Activated T-helper 2 cell treated with anti-CD3 and anti-CD28 coated beads, Interferon-gamma antibody, Interleukin-2, Interleukin-4, amounts not matched to agents 10 μg/mL and 5 μg/mL and 100 μg/mL, durations not matched to agents 14 hours and 24 hours and 36 hours (primary cell): ENCODE results near the gene SPHKAP. TPM values are rescaled to one million over a fixed set of nuclear protein-coding genes. Genes with fewer than 3 reads are reported as not detected.
"Not testable (repeated sequence)": the region's sequence is repeated elsewhere in the genome, so short reads cannot be mapped to it uniquely, and the experiment has no call there.

Source experiments
- DNase-seq: peaks from one replicate; pipeline ENCODE4 v3.0.0; 2021; ENCODE audit warnings: low spot score
- H3K27ac Mint-ChIP-seq: one replicate; pipeline ENCODE4 v1.8.0; 2021; ENCODE audit warnings: mixed read lengths
- H3K27me3 Mint-ChIP-seq: one replicate; pipeline ENCODE4 v1.8.0; 2021; ENCODE audit warnings: low read depth, mixed read lengths
- H3K36me3 Mint-ChIP-seq: one replicate; pipeline ENCODE4 v1.8.0; 2021; ENCODE audit warnings: low read depth, mixed read lengths
- H3K4me1 Mint-ChIP-seq: one replicate; pipeline ENCODE4 v1.8.0; 2021; ENCODE audit warnings: low read depth, mixed read lengths
- H3K4me3 Mint-ChIP-seq: one replicate; pipeline ENCODE4 v1.8.0; 2021; ENCODE audit warnings: low read depth, mild to moderate bottlenecking, moderate library complexity, mixed read lengths
- H3K9me3 Mint-ChIP-seq: one replicate; pipeline ENCODE4 v1.8.0; 2021; ENCODE audit warnings: mixed read lengths
- intact Hi-C: fragments of 100-400 bp; cut with micrococcal nuclease; formaldehyde crosslinking; loops from one replicate; pipeline ENCODE4 v1.15.1; 2023
- total RNA-seq: library from RNA; stranded (reverse); gene quantifications from 2 replicates; pipeline ENCODE4 v1.2.3, GENCODE V29; 2022

Gene SPHKAP
- not detected in 2 replicates for total RNA-seq

GRCh38 chr2:228181098-228182019 is at the start of gene SPHKAP:
Gene SPHKAP (minus strand): TSS chr2:228181687. CDS start chr2:228181598, 89 bp downstream.
- Mint-ChIP-seq H3K4me3 (no peak within 1 kb of the TSS), H3K27me3 (peaks cover 7% of the 10 kb centered on the region), H3K4me1 (no peaks in the 10 kb centered on the region), H3K9me3 (peaks cover 10% of the 10 kb centered on the region), H3K27ac (no peak within 1 kb of the TSS), H3K36me3 (no peaks in the 10 kb centered on the region)
- intact Hi-C loops = no loop called here
- DNase-seq = no peak

GRCh38 chr2:228227466-228227865 is 46.0 kb upstream of the SPHKAP start:
- no peak overlapping the region for H3K4me3 Mint-ChIP-seq
- H3K36me3 Mint-ChIP-seq = no peaks in the 10 kb centered on the region
- no peak for DNase-seq
- H3K27ac Mint-ChIP-seq = no peak overlapping the region
- intact Hi-C loops = no loop called here
- H3K27me3 Mint-ChIP-seq = no peaks in the 10 kb centered on the region
- no peaks in the 10 kb centered on the region for H3K4me1 Mint-ChIP-seq
- H3K9me3 Mint-ChIP-seq = peaks cover 7% of the 10 kb centered on the region

- H3K36me3 Mint-ChIP-seq = no peaks in the 10 kb centered on the region
- no peaks in the 10 kb centered on the region for H3K4me1 Mint-ChIP-seq
- intact Hi-C loops = no loop called here
- DNase-seq = no peak
- no peak overlapping the region for H3K27ac Mint-ChIP-seq
- H3K9me3 Mint-ChIP-seq = peaks cover 7% of the 10 kb centered on the region
- no peak overlapping the region for H3K4me3 Mint-ChIP-seq
- H3K27me3 Mint-ChIP-seq = no peaks in the 10 kb centered on the region
Measured at GRCh38 chr2:228224410-228224809, 42.9 kb upstream of the SPHKAP start.

GRCh38 chr2:228218593-228218992 is 37.1 kb upstream of the SPHKAP start:
- H3K27me3 Mint-ChIP-seq, DNase-seq, H3K4me3 Mint-ChIP-seq, H3K27ac Mint-ChIP-seq, intact Hi-C loops, H3K4me1 Mint-ChIP-seq, H3K36me3 Mint-ChIP-seq, H3K9me3 Mint-ChIP-seq: not testable (repeated sequence)

GRCh38 chr2:228197504-228197903 is 16.0 kb upstream of the SPHKAP start:
- Mint-ChIP-seq H3K4me1 (no peaks in the 10 kb centered on the region), H3K27me3 (no peaks in the 10 kb centered on the region), H3K36me3 (no peaks in the 10 kb centered on the region), H3K4me3 (no peak overlapping the region), H3K27ac (no peak overlapping the region), H3K9me3 (peaks cover 16% of the 10 kb centered on the region)
- no peak for DNase-seq
- intact Hi-C loops = no loop called here

GRCh38 chr2:228180181-228181097 is 1.0 kb downstream of the SPHKAP start:
- Mint-ChIP-seq H3K36me3 (no peaks in the 10 kb centered on the region), H3K27me3 (peaks cover 7% of the 10 kb centered on the region), H3K4me1 (no peaks in the 10 kb centered on the region), H3K9me3 (peaks cover 8% of the 10 kb centered on the region), H3K27ac (no peak overlapping the region), H3K4me3 (no peak overlapping the region)
- no peak for DNase-seq
- intact Hi-C loops = no loop called here

GRCh38 chr2:228167290-228167689 is 14.2 kb downstream of the SPHKAP start:
- Mint-ChIP-seq H3K4me3 (no peak overlapping the region), H3K27me3 (no peaks in the 10 kb centered on the region), H3K4me1 (no peaks in the 10 kb centered on the region), H3K9me3 (peaks cover 5% of the 10 kb centered on the region), H3K27ac (no peak overlapping the region), H3K36me3 (no peaks in the 10 kb centered on the region)
- intact Hi-C loops = no loop called here
- no peak for DNase-seq

- no peak overlapping the region for H3K27ac Mint-ChIP-seq
- DNase-seq = no peak
- H3K4me1 Mint-ChIP-seq = no peaks in the 10 kb centered on the region
- H3K9me3 Mint-ChIP-seq = peaks cover 24% of the 10 kb centered on the region
- no peak overlapping the region for H3K4me3 Mint-ChIP-seq
- no peaks in the 10 kb centered on the region for H3K27me3 Mint-ChIP-seq
- H3K36me3 Mint-ChIP-seq = no peaks in the 10 kb centered on the region
- intact Hi-C loops = no loop called here
Measured at GRCh38 chr2:228164718-228165117, 16.8 kb downstream of the SPHKAP start.

- Mint-ChIP-seq H3K27me3 (no peaks in the 10 kb centered on the region), H3K9me3 (peaks cover 40% of the 10 kb centered on the region), H3K4me1 (no peaks in the 10 kb centered on the region), H3K36me3 (no peaks in the 10 kb centered on the region), H3K4me3 (no peak overlapping the region), H3K27ac (no peak overlapping the region)
- no peak for DNase-seq
- intact Hi-C loops = no loop called here
Measured at GRCh38 chr2:228157841-228158240, 23.6 kb downstream of the SPHKAP start.

- Mint-ChIP-seq H3K9me3 (peaks cover 12% of the 10 kb centered on the region), H3K27ac (no peak overlapping the region), H3K36me3 (no peaks in the 10 kb centered on the region), H3K4me1 (peaks cover 5% of the 10 kb centered on the region), H3K4me3 (no peak overlapping the region), H3K27me3 (no peaks in the 10 kb centered on the region)
- intact Hi-C loops = no loop called here
- no peak for DNase-seq
Measured at GRCh38 chr2:228144961-228145360, 36.5 kb downstream of the SPHKAP start.

- H3K27ac Mint-ChIP-seq = no peak overlapping the region
- intact Hi-C loops = no loop called here
Measured at GRCh38 chr2:228140934-228141528, 40.5 kb downstream of the SPHKAP start.

GRCh38 chr2:228136027-228136426 is 45.5 kb downstream of the SPHKAP start:
- Mint-ChIP-seq H3K27me3 (no peaks in the 10 kb centered on the region), H3K36me3 (no peaks in the 10 kb centered on the region), H3K9me3 (peaks cover 3% of the 10 kb centered on the region), H3K4me3 (no peak overlapping the region), H3K4me1 (peaks cover 4% of the 10 kb centered on the region), H3K27ac (no peak overlapping the region)
- intact Hi-C loops = no loop called here
- DNase-seq = no peak

More at GRCh38 chr2:228140934-228141528, 40.5 kb downstream of the SPHKAP start:
- no peak for DNase-seq
- H3K9me3 Mint-ChIP-seq = peaks cover 8% of the 10 kb centered on the region
- H3K4me1 Mint-ChIP-seq = peaks cover 5% of the 10 kb centered on the region
- no peak overlapping the region for H3K4me3 Mint-ChIP-seq
- no peaks in the 10 kb centered on the region for H3K27me3 Mint-ChIP-seq
- H3K36me3 Mint-ChIP-seq = no peaks in the 10 kb centered on the region
